Activated naive CD8-positive, alpha-beta T cell (primary cell): ENCODE results near the gene KRTAP10-2.

Experiments
- H3K27ac Mint-ChIP-seq: one replicate; pipeline ENCODE4 v1.8.0; 2021; ENCODE audit warnings: mixed read lengths
- H3K27me3 Mint-ChIP-seq: one replicate; pipeline ENCODE4 v1.8.0; 2021; ENCODE audit warnings: mixed read lengths
- H3K36me3 Mint-ChIP-seq: one replicate; pipeline ENCODE4 v1.8.0; 2021; ENCODE audit warnings: mixed read lengths
- H3K4me1 Mint-ChIP-seq: one replicate; pipeline ENCODE4 v1.8.0; 2021; ENCODE audit warnings: low read depth, mixed read lengths
- H3K4me3 Mint-ChIP-seq: one replicate; pipeline ENCODE4 v1.8.0; 2021; ENCODE audit warnings: mild to moderate bottlenecking, mixed read lengths
- H3K9me3 Mint-ChIP-seq: one replicate; pipeline ENCODE4 v1.8.0; 2021; ENCODE audit warnings: low read depth, mixed read lengths

The KRTAP10-2 gene

GRCh38 chr21:44530221-44530902, 20.9 kb downstream of the KRTAP10-2 start:
- no peaks in the 10 kb centered on the region for H3K9me3 Mint-ChIP-seq
- H3K4me1 Mint-ChIP-seq: no peaks in the 10 kb centered on the region
- H3K36me3 Mint-ChIP-seq: no peaks in the 10 kb centered on the region

DNA sequence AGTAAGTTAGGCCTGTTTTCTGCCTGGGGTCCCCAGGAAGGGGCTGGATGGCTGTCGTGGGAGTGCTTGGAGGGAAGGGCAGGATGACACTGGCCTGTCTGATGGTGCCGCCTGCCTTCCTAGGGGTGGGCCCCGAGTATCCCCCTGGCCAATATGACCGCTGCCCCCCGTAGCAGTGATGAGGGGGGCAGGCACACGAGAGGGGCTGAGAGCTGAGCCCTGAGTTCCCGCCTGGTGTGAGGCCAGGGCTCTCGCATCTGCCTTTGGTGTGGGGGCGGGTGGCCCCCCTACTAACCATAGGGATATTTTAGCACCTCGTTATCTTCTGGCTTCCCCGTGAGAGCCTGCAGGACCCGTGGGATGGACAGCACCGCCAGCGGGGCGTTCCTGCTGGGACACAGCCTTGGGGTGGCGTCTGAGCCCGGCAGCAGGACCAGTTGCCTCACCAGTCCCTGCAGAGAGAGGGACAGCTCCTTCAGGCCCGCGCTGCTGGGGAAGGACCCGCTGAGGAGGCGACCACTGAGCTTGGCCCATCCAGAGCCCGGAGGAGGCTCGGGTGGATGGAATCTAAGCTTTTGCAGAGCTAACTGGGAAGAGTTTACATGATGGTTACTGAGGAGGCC, 21.7 kb downstream of the KRTAP10-2 start:
- H3K27ac Mint-ChIP-seq: no peak overlapping the region
- no peaks in the 10 kb centered on the region for H3K27me3 Mint-ChIP-seq
- H3K4me1 Mint-ChIP-seq: no peaks in the 10 kb centered on the region
- H3K4me3 Mint-ChIP-seq: no peak overlapping the region
- no peaks in the 10 kb centered on the region for H3K9me3 Mint-ChIP-seq
- H3K36me3 Mint-ChIP-seq: no peaks in the 10 kb centered on the region

More at GRCh38 chr21:44530221-44530902, 20.9 kb downstream of the KRTAP10-2 start:
- Mint-ChIP-seq H3K27me3 (no peaks in the 10 kb centered on the region), H3K27ac (no peak overlapping the region), H3K4me3 (no peak overlapping the region)

GRCh38 chr21:44529011-44529421, 22.3 kb downstream of the KRTAP10-2 start:
- H3K4me1 Mint-ChIP-seq: no peaks in the 10 kb centered on the region
- H3K27me3 Mint-ChIP-seq: no peaks in the 10 kb centered on the region
- H3K36me3 Mint-ChIP-seq: no peaks in the 10 kb centered on the region
- no peak overlapping the region for H3K27ac Mint-ChIP-seq
- H3K9me3 Mint-ChIP-seq: no peaks in the 10 kb centered on the region
- H3K4me3 Mint-ChIP-seq: no peak overlapping the region

- Mint-ChIP-seq H3K9me3 (no peaks in the 10 kb centered on the region), H3K4me3 (no peak overlapping the region), H3K27ac (no peak overlapping the region), H3K36me3 (no peaks in the 10 kb centered on the region), H3K4me1 (no peaks in the 10 kb centered on the region), H3K27me3 (no peaks in the 10 kb centered on the region)
Measured at GRCh38 chr21:44528634-44528995, 22.7 kb downstream of the KRTAP10-2 start.

GRCh38 chr21:44527983-44528633, 23.2 kb downstream of the KRTAP10-2 start:
- Mint-ChIP-seq H3K27me3 (no peaks in the 10 kb centered on the region), H3K36me3 (no peaks in the 10 kb centered on the region), H3K9me3 (no peaks in the 10 kb centered on the region), H3K4me3 (no peak overlapping the region), H3K27ac (no peak overlapping the region), H3K4me1 (no peaks in the 10 kb centered on the region)

- Mint-ChIP-seq H3K27ac (no peak overlapping the region), H3K36me3 (no peaks in the 10 kb centered on the region), H3K4me3 (no peak overlapping the region), H3K27me3 (no peaks in the 10 kb centered on the region), H3K9me3 (no peaks in the 10 kb centered on the region), H3K4me1 (no peaks in the 10 kb centered on the region)
Measured at GRCh38 chr21:44527156-44527982, 23.9 kb downstream of the KRTAP10-2 start.

GRCh38 chr21:44526096-44526997, 25.0 kb downstream of the KRTAP10-2 start:
- H3K27me3 Mint-ChIP-seq: no peaks in the 10 kb centered on the region
- H3K4me3 Mint-ChIP-seq: no peak overlapping the region
- no peaks in the 10 kb centered on the region for H3K9me3 Mint-ChIP-seq
- no peaks in the 10 kb centered on the region for H3K4me1 Mint-ChIP-seq
- no peaks in the 10 kb centered on the region for H3K36me3 Mint-ChIP-seq
- no peak overlapping the region for H3K27ac Mint-ChIP-seq

DNA sequence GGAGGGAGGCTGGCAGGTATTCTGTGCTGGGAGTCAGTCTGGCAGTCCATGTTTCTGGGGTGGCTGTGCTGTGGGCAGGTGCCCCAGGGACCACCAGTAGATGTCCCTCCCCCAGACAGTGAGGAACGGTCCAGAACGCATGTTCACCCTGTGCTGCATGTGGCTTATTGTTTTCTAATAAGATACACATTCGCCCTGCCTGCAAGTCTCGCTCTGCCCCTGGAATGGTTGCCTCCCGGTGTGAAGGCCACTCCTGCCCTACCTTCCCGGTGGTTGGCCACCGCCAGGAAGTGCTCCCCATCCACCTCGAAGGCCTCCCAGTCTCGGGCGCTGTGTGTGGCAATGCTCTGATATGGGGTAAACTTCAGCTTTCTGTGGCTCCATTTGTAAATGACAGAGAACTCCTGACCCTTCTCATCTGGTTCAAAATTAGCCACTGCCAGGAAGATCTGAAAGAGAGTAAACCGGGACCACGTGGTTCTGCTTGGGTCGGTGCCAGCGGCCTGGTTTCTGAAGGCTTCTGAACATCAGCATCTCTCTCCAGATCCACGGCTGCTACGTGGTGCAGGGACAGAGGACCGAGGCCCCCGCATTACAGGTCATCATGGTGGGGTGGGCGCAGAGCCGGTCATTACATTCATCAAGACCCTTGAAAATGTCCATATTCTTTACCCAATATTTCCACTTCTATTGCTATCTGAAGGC, 25.8 kb downstream of the KRTAP10-2 start:
- Mint-ChIP-seq H3K27ac (no peak overlapping the region), H3K9me3 (no peaks in the 10 kb centered on the region), H3K27me3 (no peaks in the 10 kb centered on the region), H3K4me1 (no peaks in the 10 kb centered on the region), H3K4me3 (no peak overlapping the region), H3K36me3 (no peaks in the 10 kb centered on the region)

DNA sequence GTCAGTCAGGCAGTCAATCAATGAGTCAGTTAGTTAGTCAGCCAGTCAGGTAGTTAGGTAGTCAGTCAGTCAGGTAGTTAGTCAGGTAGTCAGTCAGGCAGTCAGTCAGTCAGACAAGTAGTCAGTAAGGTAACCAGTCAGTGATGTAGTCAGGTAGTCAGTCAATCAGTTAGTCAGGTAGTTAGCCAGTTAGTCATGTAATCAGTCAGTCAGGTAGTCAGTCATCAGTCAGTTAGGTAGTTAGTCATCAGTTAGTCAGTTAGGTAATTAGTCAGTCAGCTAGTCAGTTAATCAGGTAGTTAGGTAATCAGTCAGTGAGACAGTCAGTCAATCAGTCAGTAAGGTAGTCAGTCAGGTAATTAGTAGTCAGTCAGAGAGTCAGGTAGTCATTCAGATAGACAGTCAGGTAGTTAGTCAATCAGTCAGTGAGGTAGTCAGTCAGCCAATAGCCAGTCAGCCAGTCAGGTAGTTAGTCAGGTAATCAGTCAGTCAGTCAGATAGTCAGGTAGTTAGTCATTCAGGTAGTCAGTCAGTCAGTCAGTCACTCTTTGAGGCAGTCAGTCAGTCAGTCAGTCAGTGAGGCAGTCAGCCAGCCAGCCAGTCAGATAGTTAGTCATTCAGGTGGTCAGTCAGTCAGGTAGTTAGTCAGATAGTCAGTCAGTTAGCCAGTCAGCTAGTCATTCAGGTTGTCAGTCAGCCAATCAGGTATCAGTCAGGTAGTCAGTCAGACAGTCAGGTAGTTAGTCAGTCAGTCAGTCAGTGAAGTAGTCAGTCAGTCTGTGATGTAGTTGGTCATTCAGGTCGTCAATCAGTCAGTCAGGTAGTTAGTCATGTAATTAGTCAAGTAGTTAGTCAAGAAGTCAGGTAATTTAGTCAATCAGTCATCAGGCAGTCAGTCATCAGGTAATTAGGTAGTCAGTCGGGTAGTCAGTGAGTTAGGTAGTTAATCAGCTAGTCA, 26.6 kb downstream of the KRTAP10-2 start:
- no peaks in the 10 kb centered on the region for H3K9me3 Mint-ChIP-seq
- H3K27me3 Mint-ChIP-seq: no peaks in the 10 kb centered on the region
- no peak overlapping the region for H3K4me3 Mint-ChIP-seq
- no peaks in the 10 kb centered on the region for H3K36me3 Mint-ChIP-seq
- no peaks in the 10 kb centered on the region for H3K4me1 Mint-ChIP-seq
- H3K27ac Mint-ChIP-seq: no peak overlapping the region

- H3K4me1 Mint-ChIP-seq: no peaks in the 10 kb centered on the region
- no peaks in the 10 kb centered on the region for H3K36me3 Mint-ChIP-seq
- no peaks in the 10 kb centered on the region for H3K9me3 Mint-ChIP-seq
- H3K27me3 Mint-ChIP-seq: no peaks in the 10 kb centered on the region
- no peak overlapping the region for H3K4me3 Mint-ChIP-seq
- H3K27ac Mint-ChIP-seq: no peak overlapping the region
Measured at GRCh38 chr21:44523567-44524413, 27.5 kb downstream of the KRTAP10-2 start.

GRCh38 chr21:44522753-44523204, 28.5 kb downstream of the KRTAP10-2 start:
- Mint-ChIP-seq H3K36me3 (no peaks in the 10 kb centered on the region), H3K9me3 (no peaks in the 10 kb centered on the region), H3K4me3 (no peak overlapping the region), H3K27me3 (no peaks in the 10 kb centered on the region), H3K4me1 (no peaks in the 10 kb centered on the region), H3K27ac (no peak overlapping the region)
